ENCODE measurements around the gene CDH16. TPM values are rescaled to one million over a fixed set of nuclear protein-coding genes. Genes with fewer than 3 reads are reported as not detected.

The CDH16 gene
- total and polyA plus RNA-seq, 2 donors (not counting 3 experiments of a cell fraction or from before 2014, with no cell fraction given): not detected

- Histone ChIP-seq H3K79me2 (ENCODE audit: control insufficient read depth, insufficient read depth, low read length) (no peaks in the 10 kb centered on the region), H3K4me2 (ENCODE audit: insufficient read depth, low read length) (no peak overlapping the region), H3K9me1 (replicated peaks; ENCODE audit: control insufficient read depth, extremely low read depth, insufficient read depth, low read length) (no peaks in the 10 kb centered on the region), H3K27me3 (ENCODE audit: control insufficient read depth in 2 of 2, insufficient read depth in 2 of 2, low read length in 2 of 2) (no peaks in the 10 kb centered on the region), H3K9me3 (replicated peaks; ENCODE audit: control insufficient read depth, insufficient read depth, low read length) (no peaks in the 10 kb centered on the region), H3K9ac (replicated peaks; ENCODE audit: extremely low read depth, insufficient read depth, low read length) (no peak overlapping the region), H2AFZ (ENCODE audit: low read depth, low read length) (no peak overlapping the region), H4K20me1 (replicated peaks; ENCODE audit: control insufficient read depth, extremely low read depth, insufficient read depth, low read length) (no peaks in the 10 kb centered on the region), H3K4me3 (replicated peaks in 1 of 3; ENCODE audit: insufficient read depth in 1 of 3, low read depth in 1 of 3, low read length in 3 of 3) (no peak overlapping the region), H3K27ac (ENCODE audit: insufficient read depth, low read depth, low read length) (no peak overlapping the region), H3K4me1 (ENCODE audit: control insufficient read depth, extremely low read depth, insufficient read depth, low read length) (peaks cover 8% of the 10 kb centered on the region), H3K36me3 (ENCODE audit: control insufficient read depth in 2 of 2, extremely low read depth in 1 of 2, insufficient read depth in 2 of 2, low read length in 2 of 2) (no peaks in the 10 kb centered on the region)
- dilution Hi-C loops (cut with MboI; ENCODE audit: extremely low pct_ligation_motif_present, low sequenced_read_pairs): no loop called here
- ChIA-PET CTCF (interaction anchor here (0.8 to 5.2 kb wide), 31 partner anchors 8 to 286 kb away, joined by 3 to 72 read pairs (median 6); partner anchors contain the start of genes CDH16, CES3, CIAO2B and NAE1), POLR2A (no interaction called here)
- TF ChIP-seq MYC (IDR thresholded peaks at IDR 0.05; ENCODE audit: low read depth, low read length): no peak
- TF ChIP-seq EZH2 (IDR thresholded peaks at IDR 0.05; ENCODE audit: borderline replicate concordance, low read depth, low read length, severe bottlenecking): no peak
- no peak for TF ChIP-seq POLR2A (IDR thresholded peaks at IDR 0.05; ENCODE audit: low read depth, low read length)
- TF ChIP-seq, protein P1, sequence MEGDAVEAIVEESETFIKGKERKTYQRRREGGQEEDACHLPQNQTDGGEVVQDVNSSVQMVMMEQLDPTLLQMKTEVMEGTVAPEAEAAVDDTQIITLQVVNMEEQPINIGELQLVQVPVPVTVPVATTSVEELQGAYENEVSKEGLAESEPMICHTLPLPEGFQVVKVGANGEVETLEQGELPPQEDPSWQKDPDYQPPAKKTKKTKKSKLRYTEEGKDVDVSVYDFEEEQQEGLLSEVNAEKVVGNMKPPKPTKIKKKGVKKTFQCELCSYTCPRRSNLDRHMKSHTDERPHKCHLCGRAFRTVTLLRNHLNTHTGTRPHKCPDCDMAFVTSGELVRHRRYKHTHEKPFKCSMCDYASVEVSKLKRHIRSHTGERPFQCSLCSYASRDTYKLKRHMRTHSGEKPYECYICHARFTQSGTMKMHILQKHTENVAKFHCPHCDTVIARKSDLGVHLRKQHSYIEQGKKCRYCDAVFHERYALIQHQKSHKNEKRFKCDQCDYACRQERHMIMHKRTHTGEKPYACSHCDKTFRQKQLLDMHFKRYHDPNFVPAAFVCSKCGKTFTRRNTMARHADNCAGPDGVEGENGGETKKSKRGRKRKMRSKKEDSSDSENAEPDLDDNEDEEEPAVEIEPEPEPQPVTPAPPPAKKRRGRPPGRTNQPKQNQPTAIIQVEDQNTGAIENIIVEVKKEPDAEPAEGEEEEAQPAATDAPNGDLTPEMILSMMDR (IDR thresholded peaks at IDR 0.05; ENCODE audit: extremely low read depth in 1 of 2, insufficient read depth in 1 of 2, low read depth in 1 of 2, low read length in 2 of 2): no peak
- no peak for TF ChIP-seq JUN (IDR thresholded peaks at IDR 0.05; ENCODE audit: borderline replicate concordance, insufficient read depth, insufficient read length, low read depth)
- TF ChIP-seq GATA2 (IDR thresholded peaks at IDR 0.05; ENCODE audit: insufficient read depth, insufficient read length, low read depth, low read length): no peak
- TF ChIP-seq POLR2AphosphoS5 (IDR thresholded peaks at IDR 0.05; ENCODE audit: insufficient read depth, low read depth, low read length): no peak
- no peak for TF ChIP-seq FOS (IDR thresholded peaks at IDR 0.05; ENCODE audit: borderline replicate concordance, insufficient read depth, low read length)
- TF ChIP-seq, protein P2, sequence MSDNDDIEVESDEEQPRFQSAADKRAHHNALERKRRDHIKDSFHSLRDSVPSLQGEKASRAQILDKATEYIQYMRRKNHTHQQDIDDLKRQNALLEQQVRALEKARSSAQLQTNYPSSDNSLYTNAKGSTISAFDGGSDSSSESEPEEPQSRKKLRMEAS (IDR thresholded peaks at IDR 0.05; ENCODE audit: insufficient read depth, insufficient read length): no peak
- no peak for FAIRE-seq
- DNase-seq (ENCODE audit: low read depth, low spot score): no peak
- no TSS peak for BruUV-seq (replicated peaks)
- intact Hi-C loops (cut with micrococcal nuclease): loop anchor here (1.0 to 10.0 kb wide), 3 partner anchors 29 to 1959 kb away; no protein-coding TSS in a partner anchor
Observed at GRCh38 chr16:66895689-66895979, 23.1 kb downstream of the CDH16 start.
